ENCODE data around the gene HAP1. TPM values are rescaled to one million over a fixed set of nuclear protein-coding genes. Genes with fewer than 3 reads are reported as not detected.
A peak's percentile ranks its signal among the peaks of the same experiment; 100 is the strongest.

The HAP1 gene
- total and polyA plus RNA-seq, 10 donors = 0.33 to 8.4 (median 1.1) TPM

DNA sequence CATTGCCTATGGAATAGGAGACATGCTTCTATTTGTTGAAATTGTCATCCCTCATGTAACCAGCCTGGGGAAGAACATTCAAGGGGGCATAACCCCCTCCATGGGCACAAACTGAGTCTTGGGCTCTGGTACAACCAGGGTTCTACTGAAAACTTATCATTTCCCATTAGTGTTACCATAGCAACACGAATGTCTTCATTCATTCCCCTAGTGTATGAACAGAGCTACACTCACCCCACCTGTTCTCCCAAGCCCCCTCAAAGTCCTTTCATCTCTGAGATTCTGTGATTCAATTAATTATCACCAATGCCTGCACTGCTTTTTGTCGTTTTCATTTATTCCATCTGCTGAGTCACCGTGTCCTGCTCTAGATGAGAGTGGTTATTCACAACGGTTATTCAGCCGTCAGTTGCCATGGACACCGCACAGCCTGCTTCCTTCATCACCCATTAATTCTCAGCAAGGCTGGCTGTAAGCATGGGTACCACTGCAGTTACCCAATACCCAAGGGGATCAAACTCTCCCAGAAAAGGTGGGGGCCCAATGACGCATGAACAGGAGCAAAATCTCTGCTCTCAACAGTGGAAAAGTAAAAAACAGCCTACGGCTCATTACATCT lies 23.9 kb downstream of the HAP1 start:
- Histone ChIP-seq H3K9me3 (no peaks in the 10 kb centered on the region), H3K4me3 (no peak overlapping the region), H3K27me3 (replicated peaks in 1 of 7) (peaks cover 0 to 28% (median 0%) of the 10 kb centered on the region in 7 donors), H3K4me1 (peaks cover 0 to 5% (median 2%) of the 10 kb centered on the region in 6 donors), H3K27ac (no peak overlapping the region), H3K36me3 (no peaks in the 10 kb centered on the region)
- TF ChIP-seq POLR2A (IDR thresholded peaks at IDR 0.05) = no peak
- TF ChIP-seq, protein P1, sequence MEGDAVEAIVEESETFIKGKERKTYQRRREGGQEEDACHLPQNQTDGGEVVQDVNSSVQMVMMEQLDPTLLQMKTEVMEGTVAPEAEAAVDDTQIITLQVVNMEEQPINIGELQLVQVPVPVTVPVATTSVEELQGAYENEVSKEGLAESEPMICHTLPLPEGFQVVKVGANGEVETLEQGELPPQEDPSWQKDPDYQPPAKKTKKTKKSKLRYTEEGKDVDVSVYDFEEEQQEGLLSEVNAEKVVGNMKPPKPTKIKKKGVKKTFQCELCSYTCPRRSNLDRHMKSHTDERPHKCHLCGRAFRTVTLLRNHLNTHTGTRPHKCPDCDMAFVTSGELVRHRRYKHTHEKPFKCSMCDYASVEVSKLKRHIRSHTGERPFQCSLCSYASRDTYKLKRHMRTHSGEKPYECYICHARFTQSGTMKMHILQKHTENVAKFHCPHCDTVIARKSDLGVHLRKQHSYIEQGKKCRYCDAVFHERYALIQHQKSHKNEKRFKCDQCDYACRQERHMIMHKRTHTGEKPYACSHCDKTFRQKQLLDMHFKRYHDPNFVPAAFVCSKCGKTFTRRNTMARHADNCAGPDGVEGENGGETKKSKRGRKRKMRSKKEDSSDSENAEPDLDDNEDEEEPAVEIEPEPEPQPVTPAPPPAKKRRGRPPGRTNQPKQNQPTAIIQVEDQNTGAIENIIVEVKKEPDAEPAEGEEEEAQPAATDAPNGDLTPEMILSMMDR (IDR thresholded peaks at IDR 0.05 in 8 of 11, conservative IDR thresholded peaks at IDR 0.05 in 3 of 11) = no peak
- no peak for TF ChIP-seq POLR2AphosphoS5 (IDR thresholded peaks at IDR 0.05)
- DNase-seq = no peak
- intact Hi-C loops (cut with DNase I; ENCODE audit: low total_unique reads) = no loop called here
- WGBS, 5 donors = 36 to 44% (median 42%) methylated on average over 8 of the region's 8 CpGs

DNA sequence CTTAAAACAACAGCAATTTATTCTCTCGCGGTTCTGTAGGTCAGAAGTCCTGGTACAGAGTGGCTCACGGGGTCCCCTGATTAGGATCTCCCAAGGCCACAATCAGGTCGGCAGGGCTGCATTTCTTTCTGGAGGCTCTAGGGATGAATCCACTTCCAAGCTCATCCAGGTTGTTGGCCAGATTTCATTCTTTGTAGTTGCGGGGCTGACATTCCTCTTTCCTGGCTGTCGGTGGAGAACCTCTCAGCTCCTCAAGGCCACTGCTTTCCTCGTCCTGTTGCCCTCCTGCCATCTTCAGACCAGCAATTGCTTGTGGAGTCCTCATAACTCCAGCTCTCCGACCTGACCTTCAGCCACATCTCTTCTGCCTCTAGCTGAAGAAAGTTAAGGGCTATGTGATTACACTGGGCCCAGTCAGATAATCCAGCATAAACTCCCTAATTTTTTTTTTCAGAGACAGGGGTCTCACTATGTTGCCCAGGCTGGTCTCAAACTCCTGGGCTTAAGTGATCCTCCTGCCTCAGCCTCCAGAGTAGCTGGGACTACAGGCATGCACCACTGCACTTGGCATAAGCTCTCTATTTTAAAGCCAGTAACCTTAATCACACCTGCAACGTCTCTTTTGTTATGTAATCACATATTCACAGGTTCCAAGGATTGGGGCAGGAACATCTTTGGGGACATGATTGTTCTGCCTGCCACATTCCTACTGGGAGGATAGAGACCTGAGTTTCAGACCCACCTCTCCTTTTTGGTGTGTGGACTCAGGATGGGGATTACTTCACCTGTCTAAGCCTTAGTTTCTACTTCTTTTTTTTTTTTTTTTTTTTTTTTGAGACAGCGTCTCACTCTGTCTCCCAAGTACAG lies 26.4 kb downstream of the HAP1 start:
- no peaks in the 10 kb centered on the region for H3K36me3 ChIP-seq
- H3K9me3 ChIP-seq = no peaks in the 10 kb centered on the region
- DNase-seq = no peak
- H3K27me3 ChIP-seq (replicated peaks in 1 of 7) = peaks cover 0 to 28% (median 0%) of the 10 kb centered on the region in 7 donors
- H3K4me3 ChIP-seq = no peak overlapping the region
- TF ChIP-seq POLR2A (IDR thresholded peaks at IDR 0.05) = no peak
- TF ChIP-seq, protein P1 (IDR thresholded peaks at IDR 0.05 in 8 of 11, conservative IDR thresholded peaks at IDR 0.05 in 3 of 11) = no peak
- TF ChIP-seq POLR2AphosphoS5 (IDR thresholded peaks at IDR 0.05) = no peak
- H3K27ac ChIP-seq = no peak overlapping the region
- intact Hi-C loops (cut with DNase I; ENCODE audit: low total_unique reads) = no loop called here
- peaks cover 0 to 14% (median 5%) of the 10 kb centered on the region in 6 donors for H3K4me1 ChIP-seq
- 74 to 83% (median 77%) methylated on average over 10 of the region's 10 CpGs for WGBS, 5 donors

DNA sequence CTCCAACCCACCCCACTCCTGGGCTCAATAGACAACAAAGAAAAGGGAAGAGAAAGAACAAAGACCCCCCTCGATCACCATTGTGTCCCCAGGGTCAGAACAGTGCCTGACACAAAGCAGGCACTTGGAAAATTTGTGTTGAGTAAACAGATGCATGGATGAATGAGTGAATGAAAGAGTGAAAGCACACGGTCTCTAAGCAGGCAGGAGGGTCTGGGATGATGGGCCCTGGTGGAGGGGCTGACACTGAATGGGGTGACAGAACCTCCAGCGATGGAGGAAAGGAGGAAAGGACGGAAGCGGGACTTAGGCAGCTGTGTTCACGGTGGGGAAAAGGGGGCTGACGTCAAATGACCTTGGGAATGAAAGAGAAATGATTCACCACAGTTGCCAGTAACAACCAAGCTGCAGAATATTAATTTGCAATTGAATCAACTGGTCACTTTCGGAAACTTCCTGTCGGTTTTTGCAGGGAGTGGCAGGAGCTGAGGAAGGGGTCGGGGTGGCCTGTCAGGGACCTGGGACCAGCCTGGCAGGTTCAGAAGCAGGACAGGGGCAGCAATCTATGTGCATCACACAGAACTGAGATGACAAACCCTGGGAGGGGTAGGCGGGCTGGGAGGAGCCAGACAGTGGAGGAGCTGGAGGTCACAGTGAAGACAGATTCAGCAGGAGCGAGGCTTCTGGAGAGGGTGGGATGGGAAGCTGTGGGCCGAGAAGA lies 29.0 kb downstream of the HAP1 start:
- peaks cover 0 to 14% (median 5%) of the 10 kb centered on the region in 6 donors for H3K4me1 ChIP-seq
- no peak overlapping the region for H3K4me3 ChIP-seq
- TF ChIP-seq, protein P1 (IDR thresholded peaks at IDR 0.05 in 8 of 11, conservative IDR thresholded peaks at IDR 0.05 in 3 of 11) = no peak
- TF ChIP-seq POLR2A (IDR thresholded peaks at IDR 0.05) (no peak), POLR2AphosphoS5 (IDR thresholded peaks at IDR 0.05) (no peak)
- no peak for DNase-seq
- H3K27ac ChIP-seq = peak overlapping the region in 2 of 8 donors; percentile 3 to 26
- no peaks in the 10 kb centered on the region for H3K36me3 ChIP-seq
- intact Hi-C loops (cut with DNase I; ENCODE audit: low total_unique reads) = no loop called here
- WGBS, 5 donors = 59 to 72% (median 63%) methylated on average over 13 of the region's 13 CpGs
- peaks cover 0 to 8% (median 0%) of the 10 kb centered on the region in 7 donors for H3K27me3 ChIP-seq (replicated peaks in 1 of 7)
- H3K9me3 ChIP-seq = no peaks in the 10 kb centered on the region
